Measurements from ENCODE around the gene LRRC34. TPM values are rescaled to one million over a fixed set of nuclear protein-coding genes. Genes with fewer than 3 reads are reported as not detected.

LRRC34 gene
- total RNA-seq, 1 experiment from 2014 or later = 1.8 TPM

- Histone ChIP-seq H3K4me2 (ENCODE audit: low read length) (peak within 1 kb of the TSS; percentile 77), H3K27ac (ENCODE audit: low read length) (peak within 1 kb of the TSS; percentile 42), H3F3A (ENCODE audit: low read length, unreplicated experiment) (peaks cover 6% of the 10 kb centered on the region), H2AFZ (ENCODE audit: low read length) (peak within 1 kb of the TSS; percentile 82), H3K9me3 (ENCODE audit: low read length) (no peaks in the 10 kb centered on the region), H3K9me2 (replicated peaks; ENCODE audit: low read length) (no peaks in the 10 kb centered on the region), H3K79me2 (ENCODE audit: low read length) (peaks cover 13% of the 10 kb centered on the region), H3K4me1 (ENCODE audit: insufficient read depth, low read length) (peaks cover 10% of the 10 kb centered on the region), H3K9ac (ENCODE audit: low read length) (peak within 1 kb of the TSS; percentile 83), H3K4me3 (ENCODE audit: low read length) (peak within 1 kb of the TSS; percentile 70), H3K27me3 (ENCODE audit: low read length) (no peaks in the 10 kb centered on the region), H4K20me1 (ENCODE audit: low read length) (no peaks in the 10 kb centered on the region), H3K36me3 (ENCODE audit: low read depth, low read length) (peaks cover 2% of the 10 kb centered on the region; the same call in 1 of the 2 replicates)
- ChIA-PET POLR2A (ENCODE audit: unreplicated experiment) (interaction anchor here (0.6 kb wide), 4 partner anchors 371 to 594 kb away, joined by 3 to 18 read pairs (median 9); no protein-coding TSS in a partner anchor), CTCF (interaction anchor here (0.5 kb wide), 1 partner anchor 280 kb away, joined by 3 read pairs; no protein-coding TSS in a partner anchor)
- intact Hi-C loops (cut with micrococcal nuclease) = loop anchor here (5.0 to 10.0 kb wide), 4 partner anchors 43 to 1672 kb away; partner anchors contain the start of genes GOLIM4, GPR160, LRRC34 and LRRIQ4
- ATAC-seq (peak; percentile 11), DNase-seq (peak; percentile 57)
- TF ChIP-seq CTCF (conservative IDR thresholded peaks at IDR 0.05; ENCODE audit: low read depth, low read length) = 0 out of 2 replicates have a peak, but pooled peaks have one; percentile 9
- no peak for TF ChIP-seq EZH2 (IDR thresholded peaks at IDR 0.05; ENCODE audit: low read length, unreplicated experiment)
- TF ChIP-seq EZH2phosphoT487 (IDR thresholded peaks at IDR 0.05; ENCODE audit: borderline replicate concordance, low read length) = no peak
- BruUV-seq (replicated peaks) = no TSS peak
Observed at GRCh38 chr3:169769287-169770181, 43.2 kb downstream of the LRRC34 start, which contains the start of gene ACTRT3. TSS of gene ACTRT3 (minus strand) at chr3:169769561. CDS start at chr3:169769520, 41 bp downstream.

- ChIA-PET CTCF (no interaction called here), POLR2A (ENCODE audit: unreplicated experiment) (interaction anchor here (0.5 to 0.6 kb wide), 3 partner anchors 21 to 1903 kb away, joined by 3 to 7 read pairs (median 5); no protein-coding TSS in a partner anchor)
- TSS peak; percentile 92 for BruUV-seq (replicated peaks)
- no peaks in the 10 kb centered on the region for H3K36me3 ChIP-seq (ENCODE audit: low read depth, low read length)
- H4K20me1 ChIP-seq (ENCODE audit: low read length) = no peaks in the 10 kb centered on the region
- peak within 1 kb of the TSS; percentile 81 for H3K4me3 ChIP-seq (ENCODE audit: low read length)
- H3K9me2 ChIP-seq (replicated peaks; ENCODE audit: low read length) = no peaks in the 10 kb centered on the region
- peak within 1 kb of the TSS; percentile 96 for H2AFZ ChIP-seq (ENCODE audit: low read length)
- intact Hi-C loops (cut with micrococcal nuclease) = loop anchor here (1.0 to 10.0 kb wide), 4 partner anchors 97 to 1050 kb away; partner anchors contain the start of genes PHC3 and SEC62
- H3K4me1 ChIP-seq (ENCODE audit: insufficient read depth, low read length) = peaks cover 5% of the 10 kb centered on the region
- TF ChIP-seq EZH2phosphoT487 (IDR thresholded peaks at IDR 0.05; ENCODE audit: borderline replicate concordance, low read length) = no peak
- TF ChIP-seq CTCF (conservative IDR thresholded peaks at IDR 0.05; ENCODE audit: low read depth, low read length) = no peak
- peaks cover 6% of the 10 kb centered on the region for H3F3A ChIP-seq (ENCODE audit: low read length, unreplicated experiment)
- DNase-seq = peak; percentile 97
- no peaks in the 10 kb centered on the region for H3K27me3 ChIP-seq (ENCODE audit: low read length)
- ATAC-seq = peak; percentile 85
- H3K9ac ChIP-seq (ENCODE audit: low read length) = peak within 1 kb of the TSS; percentile 99
- H3K27ac ChIP-seq (ENCODE audit: low read length) = peak within 1 kb of the TSS; percentile 82
- H3K9me3 ChIP-seq (ENCODE audit: low read length) = no peaks in the 10 kb centered on the region
- peak within 1 kb of the TSS; percentile 87 for H3K4me2 ChIP-seq (ENCODE audit: low read length)
- H3K79me2 ChIP-seq (ENCODE audit: low read length) = no peaks in the 10 kb centered on the region
Observed at GRCh38 chr3:169764882-169765612, 47.7 kb downstream of the LRRC34 start, which contains the start of gene TERC. TSS of gene TERC (minus strand) at chr3:169765060.
